ENCODE data around the gene GABBR2. TPM values are rescaled to one million over a fixed set of nuclear protein-coding genes. Genes with fewer than 3 reads are reported as not detected.
A peak's percentile ranks its signal among the peaks of the same experiment; 100 is the strongest.

GABBR2 gene
- total and polyA plus RNA-seq, 12 donors: under 0.01 to 1.3 (median 0.45) TPM

DNA sequence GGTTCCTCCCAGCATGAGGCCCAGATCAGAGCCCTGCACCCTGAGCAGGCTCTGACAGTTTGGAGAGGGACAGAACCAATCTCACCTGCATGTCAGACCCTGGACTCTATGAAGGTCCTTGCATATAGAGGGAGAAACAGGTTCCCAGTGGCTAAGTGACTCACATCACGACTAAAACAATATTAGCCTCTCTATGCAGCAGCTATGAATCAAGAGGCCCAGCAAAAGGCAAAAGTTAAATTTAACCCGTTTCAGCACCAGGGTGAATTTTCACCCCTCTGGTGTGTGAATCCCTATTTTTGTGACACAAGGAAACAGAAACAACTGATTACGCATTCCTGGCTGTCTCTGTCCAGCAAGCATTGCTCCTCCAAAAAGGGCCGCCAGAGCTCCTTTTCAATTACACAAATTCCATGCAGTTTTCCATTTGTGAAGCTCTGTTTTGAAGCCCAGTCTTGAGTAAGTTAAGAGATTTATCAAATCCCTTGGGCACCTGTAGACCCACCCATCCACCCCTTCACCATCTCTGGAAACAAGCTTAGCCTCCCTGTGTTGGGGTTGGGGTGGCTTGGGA, 136.6 kb downstream of the GABBR2 start:
- 63 to 70% methylated on average over 4 of the region's 4 CpGs for WGBS, 2 donors
- no peak for DNase-seq
- Histone ChIP-seq H3K27me3 (peaks cover 0 to 15% (median 3%) of the 10 kb centered on the region in 7 donors), H3K4me1 (peaks cover 0 to 14% (median 0%) of the 10 kb centered on the region in 9 donors), H3K27ac (no peak overlapping the region), H3K4me3 (no peak overlapping the region), H3K9me3 (no peaks in the 10 kb centered on the region), H3K36me3 (no peaks in the 10 kb centered on the region)
- intact Hi-C loops (cut with DNase I): no loop called here
- TF ChIP-seq, protein P1, sequence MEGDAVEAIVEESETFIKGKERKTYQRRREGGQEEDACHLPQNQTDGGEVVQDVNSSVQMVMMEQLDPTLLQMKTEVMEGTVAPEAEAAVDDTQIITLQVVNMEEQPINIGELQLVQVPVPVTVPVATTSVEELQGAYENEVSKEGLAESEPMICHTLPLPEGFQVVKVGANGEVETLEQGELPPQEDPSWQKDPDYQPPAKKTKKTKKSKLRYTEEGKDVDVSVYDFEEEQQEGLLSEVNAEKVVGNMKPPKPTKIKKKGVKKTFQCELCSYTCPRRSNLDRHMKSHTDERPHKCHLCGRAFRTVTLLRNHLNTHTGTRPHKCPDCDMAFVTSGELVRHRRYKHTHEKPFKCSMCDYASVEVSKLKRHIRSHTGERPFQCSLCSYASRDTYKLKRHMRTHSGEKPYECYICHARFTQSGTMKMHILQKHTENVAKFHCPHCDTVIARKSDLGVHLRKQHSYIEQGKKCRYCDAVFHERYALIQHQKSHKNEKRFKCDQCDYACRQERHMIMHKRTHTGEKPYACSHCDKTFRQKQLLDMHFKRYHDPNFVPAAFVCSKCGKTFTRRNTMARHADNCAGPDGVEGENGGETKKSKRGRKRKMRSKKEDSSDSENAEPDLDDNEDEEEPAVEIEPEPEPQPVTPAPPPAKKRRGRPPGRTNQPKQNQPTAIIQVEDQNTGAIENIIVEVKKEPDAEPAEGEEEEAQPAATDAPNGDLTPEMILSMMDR (IDR thresholded peaks at IDR 0.05): no peak
- no peak for ATAC-seq

DNA sequence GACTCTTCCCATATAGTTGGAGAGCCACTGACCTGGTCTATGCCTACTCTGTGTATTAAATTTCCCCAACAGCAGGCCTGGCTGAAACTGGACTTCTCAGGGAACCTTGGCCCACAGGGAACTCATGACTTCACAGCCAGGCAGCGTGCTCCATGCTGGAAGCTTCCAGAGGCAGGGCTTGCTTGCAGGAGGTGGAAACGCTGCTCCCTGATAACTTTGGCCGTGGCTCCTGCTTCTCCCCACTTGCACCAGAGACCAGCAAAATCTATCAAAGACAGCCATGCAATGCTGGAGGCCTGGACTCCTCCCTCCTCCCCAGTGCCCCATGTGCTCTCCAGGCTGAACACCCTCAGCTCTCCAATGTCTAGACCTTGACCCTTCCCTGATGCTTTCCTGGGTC, 137.1 kb downstream of the GABBR2 start:
- Histone ChIP-seq H3K27me3 (peaks cover 0 to 15% (median 3%) of the 10 kb centered on the region in 7 donors), H3K9me3 (no peaks in the 10 kb centered on the region), H3K4me1 (peaks cover 0 to 14% (median 0%) of the 10 kb centered on the region in 9 donors), H3K36me3 (no peaks in the 10 kb centered on the region), H3K4me3 (no peak overlapping the region), H3K27ac (no peak overlapping the region)
- ATAC-seq (no peak), DNase-seq (no peak)
- 65 to 82% methylated on average over 3 of the region's 3 CpGs for WGBS, 2 donors
- intact Hi-C loops (cut with DNase I): no loop called here
- TF ChIP-seq, protein P1 (IDR thresholded peaks at IDR 0.05): no peak

DNA sequence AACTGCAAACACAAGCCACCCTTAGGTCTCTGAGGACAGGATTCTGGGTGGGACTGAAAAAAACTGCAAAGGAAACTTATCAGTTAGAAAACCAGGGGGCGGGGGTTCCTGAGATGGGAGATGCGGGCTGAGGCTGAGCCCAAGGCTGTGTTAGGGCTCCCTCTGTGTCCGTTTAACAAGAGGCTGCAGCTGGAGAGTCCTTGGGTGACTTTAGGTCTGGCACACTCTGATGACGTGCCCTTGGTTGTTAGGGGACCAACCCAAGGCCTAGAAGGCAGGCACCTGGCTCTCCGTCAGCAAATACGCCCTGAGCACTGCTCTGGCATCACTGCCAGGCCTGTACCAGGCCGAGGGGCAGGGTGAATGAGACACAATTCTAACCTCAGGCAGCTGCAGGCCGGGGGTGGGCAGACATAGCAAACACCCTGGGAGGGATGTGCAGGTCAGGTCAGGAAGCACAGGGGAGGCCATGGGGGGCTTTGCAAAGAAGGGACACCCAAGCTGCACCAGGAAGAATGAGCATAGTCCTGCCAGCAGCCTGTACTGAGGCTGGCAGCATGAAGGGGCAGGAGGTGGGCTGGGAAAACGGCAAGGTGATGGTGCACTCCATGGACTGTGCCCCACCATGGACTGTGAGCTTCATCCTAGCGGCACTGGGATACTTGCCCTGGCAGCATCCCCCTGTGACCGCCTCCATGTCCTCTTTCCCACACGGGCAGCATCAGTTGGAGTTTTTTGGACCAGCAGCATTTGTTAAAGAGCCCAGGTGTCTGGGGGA, 137.9 kb downstream of the GABBR2 start:
- 66 to 70% methylated on average over 12 of the region's 12 CpGs for whole genome bisulfite sequencing, 2 donors
- no peaks in the 10 kb centered on the region for H3K36me3 ChIP-seq
- no peak overlapping the region for H3K27ac ChIP-seq
- intact Hi-C loops (cut with DNase I): no loop called here
- H3K9me3 ChIP-seq: no peaks in the 10 kb centered on the region
- peaks cover 0 to 9% (median 0%) of the 10 kb centered on the region in 9 donors for H3K4me1 ChIP-seq
- H3K27me3 ChIP-seq: peaks cover 0 to 11% (median 3%) of the 10 kb centered on the region in 7 donors
- H3K4me3 ChIP-seq: no peak overlapping the region
- DNase-seq (no peak), ATAC-seq (peak in 1 of 8 donors; percentile 19)
- TF ChIP-seq, protein P1 (IDR thresholded peaks at IDR 0.05): no peak

DNA sequence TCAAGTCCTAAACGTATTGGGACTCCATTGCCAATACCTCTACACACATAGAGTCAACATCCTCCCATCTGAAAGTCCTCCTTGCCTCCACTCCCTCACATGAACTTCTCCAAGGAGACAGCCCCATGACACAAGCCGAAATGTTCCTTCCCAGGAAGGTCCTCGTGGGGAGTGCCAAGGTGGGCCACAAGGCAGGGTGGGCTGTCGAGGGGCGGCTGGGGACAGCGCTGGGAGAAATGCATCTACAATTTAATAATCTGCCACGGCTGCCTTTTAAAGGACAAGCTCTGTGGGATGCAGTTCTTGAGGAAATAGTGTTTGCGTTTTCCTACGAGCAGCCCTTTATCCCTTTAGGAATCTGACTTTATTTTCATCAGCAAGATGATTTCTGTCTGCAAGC, 138.7 kb downstream of the GABBR2 start:
- ATAC-seq (no peak), DNase-seq (no peak)
- Histone ChIP-seq H3K27me3 (peaks cover 0 to 10% (median 3%) of the 10 kb centered on the region in 7 donors), H3K36me3 (no peaks in the 10 kb centered on the region), H3K4me1 (peaks cover 0 to under 1% (median 0%) of the 10 kb centered on the region in 9 donors), H3K4me3 (no peak overlapping the region), H3K27ac (no peak overlapping the region), H3K9me3 (no peaks in the 10 kb centered on the region)
- intact Hi-C loops (cut with DNase I): no loop called here
- WGBS, 2 donors: 73 to 75% methylated on average over 9 of the region's 9 CpGs
- TF ChIP-seq, protein P1 (IDR thresholded peaks at IDR 0.05): no peak
